Femur (tissue), 1 donor: ENCODE measurements around the gene CEP97.

Source experiments
- DNase-seq: peaks from one replicate; pipeline ENCODE4 v3.0.0-alpha.2; 2017

The CEP97 gene

DNA sequence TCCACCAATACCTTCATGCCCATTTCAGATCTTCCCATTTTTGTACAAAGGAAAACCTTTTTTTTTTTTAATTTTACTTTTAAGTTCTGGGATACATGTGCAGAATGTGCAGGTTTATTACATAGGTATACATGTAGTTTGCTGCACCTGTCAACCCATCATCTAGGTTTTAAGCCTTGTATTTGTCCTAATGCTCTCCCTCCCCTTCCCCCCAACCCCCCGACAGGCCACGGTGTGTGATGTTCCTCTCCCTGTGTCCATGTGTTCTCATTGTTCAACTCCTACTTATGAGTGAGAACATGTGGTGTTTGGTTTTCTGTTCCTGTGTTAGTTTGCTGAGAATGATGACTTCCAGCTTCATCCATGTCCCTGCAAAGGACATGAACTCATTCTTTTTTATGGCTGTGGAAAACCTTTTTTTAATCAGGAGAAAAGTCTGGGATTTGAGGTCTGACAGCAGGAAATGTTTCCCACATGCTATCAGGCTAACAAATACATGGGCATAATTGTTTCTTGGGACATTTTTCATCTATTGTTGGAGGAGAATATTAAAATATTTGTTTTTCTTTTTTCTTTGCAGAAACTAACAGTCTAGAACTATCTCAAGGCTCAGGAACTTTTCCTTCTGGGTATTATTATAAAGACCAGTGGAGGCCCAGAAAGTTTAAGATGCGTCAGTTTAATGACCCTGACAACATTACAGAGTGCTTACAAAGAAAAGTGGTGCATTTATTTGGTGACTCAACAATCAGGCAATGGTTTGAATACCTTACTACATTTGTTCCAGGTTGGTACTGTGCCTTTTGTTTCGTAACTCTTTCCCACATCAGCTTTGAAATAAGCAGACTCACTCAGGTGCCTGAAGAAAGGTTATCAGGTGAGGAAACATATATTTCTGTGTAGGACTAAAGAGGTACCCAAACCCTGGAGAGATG is 92.1 kb downstream of the CEP97 start:
- no peak for DNase-seq

- no peak for DNase-seq
Measured at GRCh38 chr3:101817992-101818391, 93.6 kb downstream of the CEP97 start.

DNA sequence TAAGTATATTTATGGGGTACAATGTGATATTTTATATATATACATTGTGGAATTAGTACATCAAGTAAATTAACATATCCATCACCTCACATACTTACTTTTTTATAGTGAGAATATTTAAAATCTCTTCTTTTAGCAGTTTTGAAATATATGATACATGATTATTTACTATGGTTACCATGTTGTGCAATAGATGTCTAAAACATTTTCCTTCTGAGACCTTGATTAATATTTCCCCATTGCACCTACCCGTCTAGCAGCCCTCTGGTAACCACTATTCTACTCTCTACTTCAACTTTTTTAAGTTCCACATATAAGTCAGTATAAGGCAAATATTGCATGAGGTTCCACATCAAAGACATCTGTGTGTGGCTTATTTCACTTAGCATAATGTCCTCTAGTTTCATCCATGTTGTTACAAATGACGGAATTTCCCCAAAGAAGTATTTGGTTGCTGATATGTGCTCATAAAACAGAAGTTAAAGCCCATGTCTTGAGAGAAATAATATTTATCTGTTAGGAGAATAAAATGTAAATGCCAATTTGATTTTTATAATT is 95.3 kb downstream of the CEP97 start:
- DNase-seq, result no peak
